HG03066 (cell line): Measurements from ENCODE around the gene NEDD4L.

ENCODE experiments used
- ATAC-seq: cut with Tn5 transposase; IDR thresholded peaks from one replicate; pipeline ENCODE4 v1.9.1; 2021; ENCODE audit warnings: low read depth; ENCODE audit not compliant: unreplicated experiment

The NEDD4L gene

DNA sequence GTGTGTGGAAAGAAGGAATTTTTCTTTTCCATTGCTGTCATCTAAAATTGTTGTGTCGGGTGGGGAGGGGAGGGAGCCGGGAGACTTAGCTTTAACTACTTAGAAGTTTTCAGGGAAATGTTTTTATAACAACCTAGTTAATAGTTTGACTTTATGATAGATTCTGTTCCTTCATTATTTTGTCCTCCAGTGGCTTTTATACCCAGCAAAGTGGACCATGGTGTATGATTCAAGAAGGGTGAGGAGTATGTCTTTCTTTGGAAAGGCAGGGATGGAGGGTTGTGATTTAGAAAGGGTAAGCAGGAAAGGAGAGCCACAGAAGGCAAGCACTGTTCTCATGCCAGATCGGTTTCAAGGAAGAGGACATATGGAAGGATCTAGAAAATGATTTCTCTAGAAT lies 261.8 kb downstream of the NEDD4L start:
- ATAC-seq: no peak

DNA sequence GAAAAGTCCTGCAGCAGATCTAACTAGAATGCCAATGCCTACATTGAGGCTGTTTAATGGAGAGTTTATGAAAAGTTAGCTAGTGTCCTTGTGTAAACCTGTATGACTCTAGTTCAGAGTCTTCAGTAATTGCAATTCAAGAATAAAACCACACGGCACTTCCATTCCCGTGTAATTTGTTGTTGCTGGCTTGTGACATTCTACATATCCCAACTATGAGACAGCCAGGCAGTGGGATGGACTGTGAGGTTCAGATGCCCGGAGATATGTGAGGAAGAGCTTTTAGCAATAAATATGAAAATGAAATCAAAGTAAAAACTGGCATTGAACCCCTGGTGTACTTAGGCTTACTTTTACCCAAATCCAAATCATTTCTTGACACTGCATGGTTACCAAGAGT lies 263.4 kb downstream of the NEDD4L start:
- no peak for ATAC-seq

DNA sequence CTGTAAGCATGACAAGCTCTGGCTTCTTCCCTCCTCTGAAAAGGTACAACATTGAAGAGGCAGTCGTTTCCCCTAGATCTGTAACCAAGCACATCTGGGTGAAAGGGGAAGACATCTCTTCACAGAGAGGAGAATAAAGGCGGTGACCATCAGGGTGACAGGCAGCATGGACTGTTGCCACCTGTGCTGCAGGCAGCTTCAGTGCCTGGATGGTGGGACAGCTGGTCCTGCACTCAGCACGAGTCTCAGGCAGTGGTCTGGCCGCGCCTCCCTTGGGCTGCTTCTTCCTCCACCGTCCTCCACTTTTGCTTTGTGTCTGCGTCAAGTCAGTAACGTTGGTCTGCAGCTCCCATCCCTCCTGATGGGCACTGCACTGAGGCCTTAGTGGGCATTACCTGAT lies 264.4 kb downstream of the NEDD4L start:
- ATAC-seq: no peak

DNA sequence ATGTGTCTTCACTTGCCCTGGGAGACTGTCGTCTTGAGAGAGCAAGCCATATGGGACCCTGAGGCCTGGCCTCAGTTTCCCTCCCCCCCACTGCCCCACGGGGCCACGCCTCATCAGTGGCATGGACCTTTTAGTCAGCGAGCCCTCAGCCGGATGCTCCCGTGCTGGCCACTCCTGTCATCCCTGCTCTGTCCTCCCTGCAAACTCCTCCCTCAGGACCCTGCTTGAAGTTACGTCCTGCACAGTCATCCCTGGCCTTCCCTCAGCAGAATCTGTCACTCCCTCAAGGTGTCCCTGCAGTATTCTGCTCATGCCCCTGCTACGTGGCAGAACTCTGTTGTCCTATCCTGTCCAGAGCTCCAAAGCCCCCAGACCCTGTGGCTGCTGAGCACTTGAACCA lies 265.1 kb downstream of the NEDD4L start:
- no peak for ATAC-seq

DNA sequence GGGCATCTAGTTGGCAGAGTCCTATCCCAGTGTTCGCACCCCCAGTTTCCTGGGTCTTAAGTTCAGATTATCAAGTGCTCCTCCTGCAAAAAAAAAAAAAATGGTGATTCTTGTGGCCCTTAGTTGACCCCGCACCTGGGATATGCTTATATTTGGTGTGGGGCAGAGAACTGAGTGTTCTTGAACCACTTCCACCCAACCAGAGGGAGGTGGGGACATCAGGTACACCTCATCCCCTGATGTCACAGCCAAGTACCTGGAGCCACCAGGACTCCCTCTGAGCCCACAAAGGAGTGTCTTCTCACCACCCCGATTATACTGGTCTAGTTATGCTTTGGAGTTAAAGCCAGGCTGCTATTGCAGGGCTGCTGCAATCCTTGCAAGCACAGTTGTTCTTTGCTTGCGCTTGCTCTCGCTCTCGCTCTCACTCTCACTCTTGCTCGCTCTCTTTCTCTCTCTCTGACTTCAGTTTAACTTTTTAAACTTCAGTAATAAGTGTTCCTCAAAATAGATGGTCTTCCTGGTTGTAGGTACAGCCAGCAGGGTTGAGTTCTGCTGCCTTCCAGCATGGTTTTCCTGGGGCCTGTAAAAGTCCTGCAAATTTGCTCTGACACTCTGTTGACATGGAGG lies 265.7 kb downstream of the NEDD4L start:
- no peak for ATAC-seq

- ATAC-seq: no peak
These were observed 266.5 kb downstream of the NEDD4L start for GRCh38 chr18:58310517-58310916.

DNA sequence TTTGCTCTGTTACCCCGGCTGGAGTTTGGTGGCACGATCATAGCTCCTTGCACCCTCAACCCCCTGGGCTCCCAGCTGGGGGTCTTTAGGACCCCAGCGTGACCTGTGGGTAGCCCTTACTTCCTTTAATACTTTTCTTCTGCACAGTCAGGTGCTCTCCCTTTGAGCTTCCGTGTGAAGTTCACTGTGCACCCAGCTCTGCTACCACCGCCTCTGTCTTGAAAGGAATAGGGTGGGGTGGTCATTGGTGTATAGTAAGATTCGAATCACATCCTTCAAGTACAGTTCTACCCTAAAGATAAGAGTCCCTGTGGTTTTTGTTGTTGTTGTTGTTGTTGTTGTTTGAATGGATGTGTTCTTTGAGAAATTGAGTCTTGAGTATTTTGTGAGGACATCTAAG lies 267.4 kb downstream of the NEDD4L start:
- ATAC-seq: no peak

DNA sequence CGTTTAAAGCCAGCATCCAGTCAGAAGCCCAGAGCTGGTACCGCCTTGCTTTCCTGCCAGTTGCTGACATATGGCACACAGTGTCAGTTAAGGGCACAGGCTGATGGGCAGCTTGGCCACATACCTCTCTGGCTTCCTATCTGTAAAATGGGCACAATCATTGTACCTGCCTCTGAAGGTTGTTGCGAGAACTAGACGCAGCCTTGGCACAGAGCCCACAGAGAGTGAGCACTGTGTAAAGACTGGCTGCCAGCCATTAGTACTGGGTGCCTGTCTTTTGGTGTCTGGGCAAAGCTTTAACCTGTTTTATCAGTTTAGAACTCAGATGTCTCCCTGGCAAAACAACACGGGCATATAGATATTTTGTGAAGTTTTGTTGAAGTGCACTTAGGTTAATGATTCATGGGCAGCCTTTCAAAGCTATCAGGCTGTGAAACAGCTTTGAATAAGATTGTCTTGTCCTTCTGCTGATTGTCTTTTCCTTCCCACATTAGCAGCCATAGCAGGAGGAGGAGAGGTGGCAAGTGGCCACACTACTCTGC lies 269.5 kb downstream of the NEDD4L start:
- ATAC-seq: no peak

DNA sequence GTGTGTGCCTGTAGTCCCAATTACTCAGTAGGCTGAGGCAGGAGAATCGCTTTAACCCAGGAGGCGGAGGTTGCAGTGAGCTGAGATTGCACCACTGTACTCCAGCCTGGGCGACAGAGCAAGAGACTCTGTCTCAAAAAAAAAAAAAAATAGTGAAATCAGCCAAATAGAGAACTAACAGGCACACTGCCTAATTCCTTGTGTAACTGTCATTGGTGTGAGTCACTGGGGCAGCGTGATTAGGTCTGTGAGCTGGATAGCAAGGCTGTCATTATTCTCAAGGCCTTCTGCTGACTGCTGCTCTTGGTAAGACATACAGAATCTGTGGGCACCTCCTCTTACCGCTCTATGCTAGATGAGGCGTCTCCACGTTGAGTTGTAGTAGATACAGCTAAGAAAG lies 270.3 kb downstream of the NEDD4L start:
- ATAC-seq: no peak

DNA sequence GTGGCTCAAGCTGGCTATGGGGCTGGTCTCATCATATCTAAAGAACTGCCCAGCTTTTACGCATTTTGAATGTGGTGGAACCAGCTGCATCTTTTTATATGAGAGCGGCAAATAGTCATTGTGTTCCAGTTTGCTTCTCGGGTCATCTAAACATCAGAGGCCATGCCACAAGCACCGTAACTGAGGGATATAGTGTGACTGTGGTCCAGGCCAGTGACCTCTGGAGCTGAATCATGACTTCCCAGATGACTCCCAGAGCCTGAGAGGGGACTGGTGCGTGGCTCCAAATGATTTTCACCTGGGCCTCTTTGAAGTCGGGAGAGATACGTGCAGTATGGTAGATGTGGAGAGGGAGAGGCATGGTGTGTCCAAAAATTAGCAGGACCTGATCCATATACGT lies 271.0 kb downstream of the NEDD4L start:
- no peak for ATAC-seq

DNA sequence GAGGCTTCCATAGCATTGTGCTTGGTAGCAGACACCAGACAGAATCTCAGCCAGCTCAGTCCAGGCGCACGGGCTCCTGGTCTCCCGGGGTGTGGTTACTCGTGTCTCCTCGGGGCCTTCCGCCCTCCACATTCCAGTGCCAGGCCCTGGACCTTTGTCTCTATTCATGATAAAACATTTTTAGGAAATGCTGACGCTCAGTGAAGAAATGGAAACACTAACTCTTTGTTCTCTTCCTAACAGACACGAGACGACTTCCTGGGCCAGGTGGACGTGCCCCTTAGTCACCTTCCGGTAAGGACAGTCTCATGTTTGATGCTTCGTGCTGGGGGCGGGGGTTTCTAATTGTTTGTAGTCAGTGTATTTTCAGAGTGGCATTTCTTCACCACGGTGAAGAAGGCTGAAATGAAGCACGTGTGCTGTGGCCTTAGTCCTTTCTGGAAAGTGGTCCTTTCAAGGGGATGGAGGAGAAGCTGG lies 271.8 kb downstream of the NEDD4L start:
- ATAC-seq: no peak

DNA sequence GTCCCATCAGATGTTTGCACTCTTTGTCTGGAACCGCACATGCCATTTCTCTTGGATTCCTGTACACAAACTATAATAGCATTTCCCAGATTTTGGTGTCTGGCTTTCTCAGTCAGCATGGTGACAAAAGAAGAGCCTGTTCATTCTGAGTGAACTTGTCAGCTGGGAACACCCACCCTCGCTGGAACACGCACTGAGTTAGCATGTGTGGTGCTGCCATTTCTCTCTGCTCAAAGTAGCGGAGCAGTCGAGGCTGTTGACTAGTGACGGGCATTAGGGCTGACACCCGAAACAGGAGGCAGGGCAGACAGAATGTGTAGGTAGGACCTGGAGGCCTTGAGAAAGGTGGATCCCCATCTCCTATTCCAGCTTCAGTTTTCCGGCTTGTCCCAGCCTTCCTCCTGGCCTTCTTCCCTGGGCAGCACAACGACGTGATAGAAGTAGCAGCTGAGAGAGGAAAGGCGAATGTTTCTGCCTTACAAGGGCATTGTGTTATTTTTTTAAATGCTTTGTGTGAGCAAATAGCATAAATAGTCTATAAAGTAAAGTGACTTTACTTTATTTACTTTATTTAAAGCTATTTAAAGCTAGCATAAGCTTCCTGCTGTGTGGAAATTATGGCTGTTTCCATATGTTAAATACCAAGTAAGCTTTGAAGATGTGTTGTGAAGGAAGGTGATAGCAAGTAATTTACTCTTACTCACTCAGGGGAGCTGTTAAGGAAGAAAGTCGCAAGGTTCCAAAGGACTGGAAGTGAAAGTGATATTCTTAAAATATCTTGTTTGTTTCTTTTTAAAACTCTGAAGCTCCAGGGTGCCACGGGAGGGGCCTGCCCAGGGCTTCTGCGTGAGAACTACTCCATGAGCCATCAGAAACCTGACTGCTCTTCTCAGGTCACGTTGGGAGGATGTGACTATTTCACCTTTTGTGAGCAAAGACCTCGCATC lies 272.6 kb downstream of the NEDD4L start:
- no peak for ATAC-seq

DNA sequence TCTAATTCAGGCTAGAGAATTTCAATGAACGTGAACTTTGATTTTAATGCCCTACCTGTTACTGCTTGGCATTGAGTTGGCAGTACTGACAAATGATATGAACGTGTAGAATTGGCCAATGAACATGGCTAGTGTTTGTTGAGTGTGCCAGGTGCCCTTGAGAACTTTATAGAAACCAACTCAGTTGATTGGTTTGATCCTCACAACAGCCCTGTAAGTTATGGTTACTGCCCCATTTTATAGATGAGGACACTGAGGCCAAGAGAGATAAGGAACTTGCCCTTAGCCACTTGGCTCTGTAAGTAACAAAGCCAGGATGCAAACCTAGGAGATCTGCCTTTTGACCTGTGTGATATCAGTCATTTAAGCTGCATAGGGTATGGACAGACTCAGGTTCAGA lies 275.7 kb downstream of the NEDD4L start:
- ATAC-seq: no peak

DNA sequence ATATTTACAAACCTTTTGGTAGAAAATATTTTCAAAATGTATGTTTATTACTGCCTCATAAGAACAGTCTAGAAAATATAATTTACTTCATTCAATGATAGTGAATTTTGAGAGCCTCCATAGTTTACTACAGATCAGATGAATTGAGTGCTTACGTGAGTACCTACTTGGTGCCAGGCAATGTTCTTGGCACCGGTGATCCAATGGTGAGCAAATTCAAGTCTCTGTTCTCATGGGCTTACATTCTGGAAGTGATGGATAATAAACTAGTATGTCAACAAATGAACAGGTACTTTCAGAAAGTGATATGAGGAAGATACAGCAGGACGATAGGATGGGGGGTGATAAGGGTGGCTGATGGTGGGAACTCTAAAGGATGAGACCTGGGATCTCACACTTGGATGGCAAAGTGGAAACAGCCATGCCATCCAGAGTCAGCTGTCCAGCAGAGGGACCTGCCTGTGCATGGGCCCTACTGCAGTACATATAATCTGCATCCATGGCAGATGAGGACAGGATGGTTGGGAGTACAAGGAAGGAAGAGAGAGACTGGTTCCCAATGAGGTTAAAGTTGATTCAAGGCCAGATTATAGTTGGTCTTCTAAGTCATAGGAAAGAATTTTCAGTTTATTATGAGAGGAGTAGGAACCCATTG lies 277.0 kb downstream of the NEDD4L start:
- ATAC-seq: no peak

DNA sequence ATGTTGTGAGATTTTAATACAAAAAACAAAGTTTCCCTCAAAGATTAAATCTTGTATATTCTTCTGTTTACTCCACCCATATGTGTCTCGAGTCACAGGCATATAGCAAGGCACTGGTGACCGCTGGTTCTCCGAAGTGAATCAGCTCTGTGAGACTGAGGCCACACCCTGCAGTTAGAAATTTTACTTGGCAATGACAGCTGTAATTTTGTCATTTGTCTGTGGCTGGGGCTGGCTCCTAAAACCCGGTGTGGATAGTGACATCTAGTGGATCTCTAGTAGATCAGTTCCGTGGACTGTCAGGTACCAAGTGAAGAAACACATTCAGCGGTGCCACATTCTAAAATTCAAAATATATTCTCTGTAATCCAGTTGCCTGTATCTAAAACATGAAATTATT lies 278.0 kb downstream of the NEDD4L start:
- ATAC-seq: no peak

GRCh38 chr18:58322464-58322863 lies 278.4 kb downstream of the NEDD4L start:
- ATAC-seq: no peak

- no peak for ATAC-seq
These were observed 280.1 kb downstream of the NEDD4L start for GRCh38 chr18:58323866-58324762.

GRCh38 chr18:58324824-58325480 lies 280.9 kb downstream of the NEDD4L start:
- no peak for ATAC-seq

GRCh38 chr18:58325494-58325893 lies 281.5 kb downstream of the NEDD4L start:
- no peak for ATAC-seq

DNA sequence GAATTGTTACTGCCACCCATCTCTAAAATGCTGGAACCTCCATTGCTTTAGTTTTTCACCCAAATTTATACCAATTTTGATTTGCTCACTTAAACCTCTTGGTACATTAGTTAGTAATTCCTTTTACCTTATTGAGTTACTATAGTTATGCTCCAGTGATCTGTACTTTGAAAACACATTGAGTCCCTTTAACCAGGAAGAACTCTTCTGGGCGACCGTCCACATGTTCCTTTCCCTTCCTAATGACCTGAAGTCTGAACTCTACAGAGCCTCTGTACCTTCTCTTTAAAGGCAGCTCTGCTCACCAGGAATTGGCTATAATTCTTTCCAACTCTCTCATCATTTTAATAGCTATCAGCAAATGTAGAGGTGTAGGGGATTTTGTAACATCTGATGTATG lies 290.0 kb downstream of the NEDD4L start:
- ATAC-seq: no peak
